ENCODE data around the gene SIRPA.

GRCh38 chr20:1953621-1954020, 58.4 kb downstream of the SIRPA start:
- TF ChIP-seq CTCF (IDR thresholded peaks at IDR 0.05; ENCODE audit: low read depth, low read length, poor library complexity, severe bottlenecking) (no peak), EZH2phosphoT487 (IDR thresholded peaks at IDR 0.05; ENCODE audit: borderline replicate concordance, low read length) (no peak)
